ENCODE measurements around the gene COL7A1. TPM values are rescaled to one million over a fixed set of nuclear protein-coding genes. Genes with fewer than 3 reads are reported as not detected.

Gene COL7A1
- total RNA-seq, 1 experiment from 2014 or later = 91.2 TPM

GRCh38 chr3:48544141-48544540, 51.0 kb downstream of the COL7A1 start:
- no peak overlapping the region for H3K4me3 ChIP-seq
- ChIA-PET POLR2A (ENCODE audit: unreplicated experiment) (no interaction called here), CTCF (no interaction called here)
- no peak for TF ChIP-seq CTCF (conservative IDR thresholded peaks at IDR 0.05)
- TF ChIP-seq EZH2 (IDR thresholded peaks at IDR 0.05; ENCODE audit: low read depth) = no peak
- no peak overlapping the region for H3K4me2 ChIP-seq
- no peaks in the 10 kb centered on the region for H3F3A ChIP-seq (ENCODE audit: insufficient read depth, low read depth)
- BruUV-seq (replicated peaks) = no TSS peak
- intact Hi-C loops (cut with micrococcal nuclease; ENCODE audit: unreplicated experiment) = no loop called here
- no peaks in the 10 kb centered on the region for H3K9me3 ChIP-seq (ENCODE audit: insufficient read depth, low read depth)
- peaks cover 21% of the 10 kb centered on the region for H3K4me1 ChIP-seq (replicated peaks; ENCODE audit: insufficient read depth)
- H3K9me2 ChIP-seq (ENCODE audit: insufficient read depth) = no peaks in the 10 kb centered on the region
- H3K27ac ChIP-seq = no peak overlapping the region
- no peak for DNase-seq
- H3K27me3 ChIP-seq (ENCODE audit: insufficient read depth, low read depth) = no peaks in the 10 kb centered on the region
- no peaks in the 10 kb centered on the region for H3K79me2 ChIP-seq (ENCODE audit: low read depth)
- H2AFZ ChIP-seq = no peak overlapping the region
- H3K36me3 ChIP-seq (ENCODE audit: low read depth) = no peaks in the 10 kb centered on the region
- H4K20me1 ChIP-seq (ENCODE audit: insufficient read depth) = no peaks in the 10 kb centered on the region

GRCh38 chr3:48543271-48543866, 51.8 kb downstream of the COL7A1 start:
- TF ChIP-seq EZH2 (IDR thresholded peaks at IDR 0.05; ENCODE audit: low read depth) = no peak
- TF ChIP-seq CTCF (conservative IDR thresholded peaks at IDR 0.05) = no peak
- H3F3A ChIP-seq (ENCODE audit: insufficient read depth, low read depth) = no peaks in the 10 kb centered on the region
- H3K4me2 ChIP-seq = peak overlapping the region; percentile 33
- intact Hi-C loops (cut with micrococcal nuclease; ENCODE audit: unreplicated experiment) = loop anchor here (1.0 to 2.0 kb wide), 2 partner anchors 37 to 78 kb away; no protein-coding TSS in a partner anchor
- DNase-seq = peak; percentile 79 to 83
- ChIA-PET POLR2A (ENCODE audit: unreplicated experiment) (interaction anchor here (0.6 to 0.7 kb wide), 2 partner anchors 81 to 577 kb away, joined by 3 to 4 read pairs; partner anchors contain the start of gene USP19), CTCF (no interaction called here)
- 0 out of 2 replicates have a peak overlapping the region, but pooled peaks have one; percentile 38 for H3K27ac ChIP-seq
- H2AFZ ChIP-seq = no peak overlapping the region
- H3K36me3 ChIP-seq (ENCODE audit: low read depth) = no peaks in the 10 kb centered on the region
- no peaks in the 10 kb centered on the region for H4K20me1 ChIP-seq (ENCODE audit: insufficient read depth)
- no peaks in the 10 kb centered on the region for H3K9me3 ChIP-seq (ENCODE audit: insufficient read depth, low read depth)
- H3K27me3 ChIP-seq (ENCODE audit: insufficient read depth, low read depth) = no peaks in the 10 kb centered on the region
- no peak overlapping the region for H3K4me3 ChIP-seq
- no TSS peak for BruUV-seq (replicated peaks)
- no peaks in the 10 kb centered on the region for H3K79me2 ChIP-seq (ENCODE audit: low read depth)
- H3K4me1 ChIP-seq (replicated peaks; ENCODE audit: insufficient read depth) = peaks cover 18% of the 10 kb centered on the region
- H3K9me2 ChIP-seq (ENCODE audit: insufficient read depth) = no peaks in the 10 kb centered on the region

- no peaks in the 10 kb centered on the region for H3K9me2 ChIP-seq (ENCODE audit: insufficient read depth)
- no peaks in the 10 kb centered on the region for H3K27me3 ChIP-seq (ENCODE audit: insufficient read depth, low read depth)
- H3K4me3 ChIP-seq = no peak overlapping the region
- ChIA-PET POLR2A (ENCODE audit: unreplicated experiment) (no interaction called here), CTCF (no interaction called here)
- no peak overlapping the region for H2AFZ ChIP-seq
- intact Hi-C loops (cut with micrococcal nuclease; ENCODE audit: unreplicated experiment) = no loop called here
- H4K20me1 ChIP-seq (ENCODE audit: insufficient read depth) = no peaks in the 10 kb centered on the region; the same call in 1 of the 2 replicates
- no peak overlapping the region for H3K4me2 ChIP-seq
- no peaks in the 10 kb centered on the region for H3F3A ChIP-seq (ENCODE audit: insufficient read depth, low read depth)
- TF ChIP-seq CTCF (conservative IDR thresholded peaks at IDR 0.05) (no peak), EZH2 (IDR thresholded peaks at IDR 0.05; ENCODE audit: low read depth) (no peak)
- no peak for DNase-seq
- peaks cover 12% of the 10 kb centered on the region for H3K4me1 ChIP-seq (replicated peaks; ENCODE audit: insufficient read depth)
- H3K79me2 ChIP-seq (ENCODE audit: low read depth) = no peaks in the 10 kb centered on the region
- H3K27ac ChIP-seq = no peak overlapping the region
- no peaks in the 10 kb centered on the region for H3K9me3 ChIP-seq (ENCODE audit: insufficient read depth, low read depth)
- no peaks in the 10 kb centered on the region for H3K36me3 ChIP-seq (ENCODE audit: low read depth)
- BruUV-seq (replicated peaks) = no TSS peak
Measured at GRCh38 chr3:48538451-48538850, 56.7 kb downstream of the COL7A1 start.
